ENCODE measurements around the gene NEUROD2.
"Not testable (repeated sequence)": the region's sequence is repeated elsewhere in the genome, so short reads cannot be mapped to it uniquely, and the experiment has no call there.

The NEUROD2 gene

DNA sequence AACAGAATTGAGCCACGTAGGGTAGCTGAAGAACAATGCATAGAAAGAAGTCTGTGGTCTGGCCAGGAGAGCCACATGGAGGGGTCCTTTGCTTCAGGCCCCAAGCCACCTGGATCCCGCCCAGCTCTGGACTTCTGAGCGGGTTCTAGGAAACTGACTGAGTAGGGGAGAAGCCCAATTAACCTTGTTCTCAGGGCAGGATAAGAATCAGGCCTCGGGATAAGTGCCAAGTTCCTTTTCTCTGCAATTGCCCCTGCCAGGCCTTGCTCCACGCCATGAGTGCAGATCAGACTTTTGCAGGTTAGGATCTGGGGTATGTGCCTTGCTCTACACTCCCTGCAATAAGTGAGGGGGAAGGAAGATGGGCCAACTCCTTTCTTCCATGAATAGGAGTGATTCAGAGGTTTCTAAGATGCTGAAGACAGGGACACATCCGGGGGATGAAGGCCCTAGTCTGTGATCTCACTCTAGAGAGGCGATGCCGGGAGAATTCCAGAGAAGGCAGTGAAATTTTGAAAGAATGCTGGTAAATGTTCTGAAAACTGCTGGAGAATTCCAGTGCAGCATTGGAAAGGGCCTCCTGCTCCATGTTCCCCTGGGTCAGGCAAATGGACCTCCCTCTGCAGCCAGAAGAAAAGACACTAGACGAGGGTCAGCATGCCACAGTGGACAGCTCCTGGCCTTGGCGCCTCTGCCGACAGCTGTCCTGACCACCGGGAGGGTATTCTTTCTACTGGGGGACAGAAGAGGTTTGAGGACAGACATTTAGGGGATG, 5.8 kb downstream of the NEUROD2 start:
- DNase-seq, result no peak

GRCh38 chr17:39600997-39601597, 6.6 kb downstream of the NEUROD2 start:
- DNase-seq, result no peak

GRCh38 chr17:39600288-39600996, 7.3 kb downstream of the NEUROD2 start:
- no peak for DNase-seq

GRCh38 chr17:39599665-39600231, 8.0 kb downstream of the NEUROD2 start:
- DNase-seq, result no peak

GRCh38 chr17:39599004-39599664, 8.6 kb downstream of the NEUROD2 start:
- DNase-seq, result no peak

DNA sequence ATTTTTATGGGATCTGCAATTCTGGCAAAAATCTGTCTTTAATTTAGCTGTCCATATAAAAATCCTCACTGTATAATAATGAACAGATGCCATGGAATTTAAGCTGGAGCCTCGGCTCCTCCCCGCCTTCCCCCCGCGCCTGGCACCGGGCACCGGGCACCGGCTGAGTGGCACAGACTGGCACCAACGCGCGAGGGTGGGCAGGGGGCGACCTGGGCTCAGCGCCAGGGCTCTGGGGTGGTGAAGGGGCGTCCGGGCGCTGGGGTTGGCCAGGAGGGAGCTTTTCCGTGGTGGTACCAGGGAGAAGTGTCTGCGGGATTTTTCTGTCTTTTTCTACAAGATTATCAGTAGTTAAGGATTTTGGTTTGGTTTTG, 9.1 kb downstream of the NEUROD2 start:
- DNase-seq, result no peak

DNA sequence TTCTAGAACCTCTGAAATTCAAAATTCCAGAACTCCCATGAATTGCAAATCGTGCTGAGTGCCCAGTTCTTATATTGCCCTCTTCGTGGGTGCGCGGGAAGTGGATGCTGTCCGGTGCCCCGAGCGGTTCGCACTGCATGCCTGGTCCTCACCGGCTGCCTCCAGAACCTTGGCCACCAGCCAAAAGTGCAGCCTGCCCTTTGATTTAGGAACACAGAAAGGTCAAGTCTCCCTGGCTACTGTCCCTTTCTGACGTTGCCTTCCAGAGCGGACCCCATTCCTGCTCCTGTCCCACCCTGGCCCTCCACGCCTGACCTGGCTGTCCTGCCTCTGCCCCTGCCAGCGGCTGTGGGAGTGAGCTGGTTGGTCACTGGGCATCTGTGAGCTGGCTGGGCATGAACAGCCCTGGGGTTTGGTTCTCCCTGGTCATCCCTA, 9.7 kb downstream of the NEUROD2 start:
- no peak for DNase-seq

DNA sequence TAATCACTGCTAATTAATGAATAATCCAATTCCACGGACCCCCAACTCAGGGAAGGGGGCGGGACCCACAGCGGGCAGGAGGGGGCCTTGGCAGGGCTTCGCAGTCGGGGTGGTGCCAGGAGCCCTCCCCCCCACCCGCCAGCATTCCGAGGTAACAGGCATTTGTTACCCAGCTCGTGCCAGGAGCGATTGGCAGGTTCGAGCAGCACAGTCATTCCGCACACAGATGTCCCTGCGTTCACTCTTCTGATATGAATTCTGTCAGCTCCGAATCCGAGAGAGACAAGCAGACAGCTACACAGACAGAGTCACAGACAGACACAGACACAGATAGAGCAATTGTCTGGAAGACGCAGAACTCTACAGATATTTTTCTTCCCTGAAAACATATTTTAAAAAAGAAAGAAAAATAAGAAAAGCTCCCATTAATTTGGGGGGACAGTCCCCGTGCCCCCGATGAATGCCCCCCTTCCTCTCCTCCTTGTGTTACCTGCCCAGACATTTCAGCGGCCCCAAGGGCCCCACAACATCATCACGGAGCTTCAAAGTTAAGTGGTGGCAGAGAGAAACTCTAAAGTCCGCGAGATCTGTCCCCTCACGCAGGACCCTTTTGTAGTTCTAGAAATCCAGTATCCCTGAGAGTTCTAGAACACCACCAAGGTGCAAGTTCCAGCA, 10.2 kb downstream of the NEUROD2 start:
- no peak for DNase-seq

- no peak for DNase-seq
These were observed 11.0 kb downstream of the NEUROD2 start for GRCh38 chr17:39596543-39597267.

DNA sequence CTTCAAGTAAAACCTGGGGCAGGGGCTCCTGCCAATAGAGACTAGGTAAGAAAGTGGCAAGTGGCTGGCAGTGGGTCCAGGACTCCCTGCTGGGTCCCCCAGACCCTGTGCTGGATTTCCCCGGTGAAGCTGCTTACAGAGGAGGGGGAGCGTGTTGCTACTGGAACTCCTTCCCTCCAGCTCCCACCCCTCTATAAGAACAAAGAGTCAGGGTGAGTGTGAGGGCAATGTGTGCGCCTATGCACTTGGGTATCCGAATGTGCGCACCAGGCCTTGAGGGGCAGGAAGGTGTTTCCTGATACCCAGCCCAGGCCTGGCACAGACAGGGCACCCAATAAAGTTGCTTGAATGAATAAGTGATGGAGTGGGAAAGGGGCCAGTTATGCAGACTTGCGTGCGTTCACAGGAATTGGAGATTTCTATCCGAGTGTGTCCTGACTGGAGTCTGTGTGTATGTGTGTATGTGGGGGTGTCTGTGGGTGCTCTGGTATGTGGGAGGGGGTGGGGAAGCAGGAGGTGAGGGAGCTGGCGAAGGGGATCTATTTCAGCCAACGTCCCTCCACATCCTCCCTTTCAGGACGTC, 11.7 kb downstream of the NEUROD2 start:
- no peak for DNase-seq

DNA sequence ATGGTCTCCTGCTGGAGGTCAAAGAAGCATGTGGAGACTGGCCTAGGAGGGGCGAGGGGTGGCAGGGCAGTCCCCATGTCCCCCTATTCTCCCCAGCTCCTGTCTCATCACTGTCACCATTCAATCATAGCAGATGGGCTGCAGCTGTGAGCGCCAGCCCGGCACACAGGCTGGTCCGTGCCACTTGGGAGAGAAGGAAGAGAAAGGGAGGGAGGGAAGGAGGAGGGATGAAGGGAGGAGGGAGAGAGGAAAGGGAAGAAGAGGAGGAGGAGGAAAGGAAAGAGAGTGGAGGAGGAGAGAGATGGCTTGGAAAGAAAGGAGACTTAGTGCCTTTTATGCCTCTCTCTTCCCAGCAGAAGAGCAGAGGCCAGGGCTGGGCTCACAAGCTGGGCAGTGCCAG, 12.4 kb downstream of the NEUROD2 start:
- DNase-seq, result no peak

- no peak for DNase-seq
These were observed 14.3 kb downstream of the NEUROD2 start for GRCh38 chr17:39593371-39593770.

DNA sequence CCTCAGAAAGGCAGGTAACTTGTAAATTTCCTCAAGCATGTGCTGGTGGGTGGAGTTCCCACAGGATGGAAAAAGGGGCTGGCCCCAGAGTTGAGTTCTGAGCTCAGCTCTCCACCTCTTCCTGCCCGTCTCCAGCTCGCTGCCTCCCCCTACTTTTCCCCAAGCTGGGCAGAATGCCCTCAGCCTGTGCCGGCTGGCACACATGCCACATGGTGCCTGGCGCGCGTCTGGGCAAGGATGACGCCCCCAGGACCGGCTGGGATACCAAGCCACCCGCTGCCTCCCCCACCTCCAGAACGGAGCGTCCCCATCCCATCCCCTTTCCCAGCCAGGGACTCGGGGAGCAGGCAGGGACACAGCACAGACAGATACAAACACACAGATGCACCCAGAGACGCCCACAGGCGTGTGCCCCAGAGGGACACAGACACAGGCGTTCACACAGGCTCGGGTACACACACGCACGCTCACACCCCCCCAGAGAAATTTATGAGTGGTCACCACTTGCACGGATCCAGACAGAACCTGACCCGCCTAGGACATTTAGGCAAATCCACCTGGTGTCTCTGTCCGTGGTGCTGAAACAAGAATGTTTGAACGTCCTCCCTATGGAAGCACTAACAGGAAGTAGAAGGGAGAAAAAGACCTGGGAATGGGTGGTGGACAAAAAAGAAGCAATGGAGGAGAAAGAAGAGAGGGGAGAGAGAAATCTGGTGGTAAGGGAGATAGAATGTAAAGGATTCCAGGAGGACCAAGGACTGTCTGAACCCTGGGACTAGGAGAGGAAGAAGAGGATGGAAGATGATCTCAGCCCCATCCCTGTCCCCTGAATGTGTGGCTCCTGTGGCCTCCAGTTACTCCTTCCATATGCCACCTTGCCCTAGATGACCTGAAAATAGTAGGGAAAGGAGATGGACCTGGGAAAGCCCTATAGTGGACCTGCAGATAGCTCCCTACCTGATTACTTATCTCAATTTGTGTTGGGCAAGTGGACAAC, 15.5 kb downstream of the NEUROD2 start:
- peak; percentile 31 for DNase-seq

GRCh38 chr17:39590180-39590579, 17.5 kb downstream of the NEUROD2 start:
- not testable (repeated sequence) for DNase-seq

GRCh38 chr17:39582658-39583057, 25.1 kb downstream of the NEUROD2 start:
- DNase-seq, result no peak

- no peak for DNase-seq
These were observed 26.0 kb downstream of the NEUROD2 start for GRCh38 chr17:39581759-39582085.

- no peak for DNase-seq
These were observed 26.5 kb downstream of the NEUROD2 start for GRCh38 chr17:39581071-39581758.

DNA sequence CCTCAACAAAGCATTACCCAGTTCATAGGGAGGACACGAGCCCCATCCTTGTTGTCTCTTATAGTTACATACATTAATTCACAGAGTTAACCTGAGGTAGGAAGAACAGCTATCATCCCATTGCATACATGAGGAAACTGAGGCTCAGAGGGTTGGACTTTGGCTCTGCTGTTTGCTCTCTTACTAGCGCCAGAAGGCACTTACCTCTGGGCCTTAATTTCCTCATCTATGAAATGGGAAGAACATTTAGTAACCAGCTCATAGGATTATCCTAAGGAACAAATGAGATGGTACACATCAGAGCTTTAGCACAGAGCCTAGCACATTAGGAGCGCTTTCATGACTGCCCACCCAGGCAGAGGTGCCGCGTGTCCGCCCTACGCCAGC, 27.6 kb downstream of the NEUROD2 start:
- DNase-seq, result no peak

DNA sequence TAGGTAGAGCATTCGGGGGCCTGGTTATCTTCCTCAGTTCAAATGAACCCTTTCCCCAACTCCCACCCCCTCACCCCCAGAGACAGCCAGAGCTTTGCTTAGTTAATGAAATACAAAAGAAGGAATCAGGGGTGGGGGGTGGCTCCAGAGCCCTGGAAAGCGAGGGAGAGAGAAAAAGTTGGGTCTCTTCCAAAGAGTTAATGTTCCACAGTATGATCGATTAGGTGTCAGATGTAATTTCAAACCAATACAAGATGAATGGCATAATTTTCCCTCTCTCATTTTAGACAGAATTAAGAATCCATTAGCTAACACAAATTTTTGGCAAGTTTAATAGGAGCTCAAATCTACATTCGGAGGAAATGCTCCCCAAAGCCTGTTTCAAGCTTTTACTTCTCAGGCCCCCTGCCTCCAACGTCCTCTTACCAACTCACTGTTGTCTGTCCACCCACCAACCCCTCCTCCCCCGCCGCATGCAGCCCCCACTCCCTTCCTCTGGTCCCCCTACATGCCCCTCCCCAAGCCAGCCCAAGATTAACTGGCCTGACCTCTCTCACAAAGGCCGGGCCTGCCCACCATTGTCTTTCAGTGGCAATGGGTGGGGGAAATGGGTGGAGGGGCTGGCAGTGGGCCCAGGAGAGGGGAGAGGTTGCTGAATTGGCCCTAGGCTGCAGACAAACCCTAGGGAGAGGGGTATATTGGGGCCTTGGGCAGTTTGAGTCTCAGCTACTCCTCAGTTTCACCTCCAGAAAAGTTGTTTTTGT, 28.2 kb downstream of the NEUROD2 start:
- DNase-seq, result no peak
